SK-N-SH treated with all-trans-retinoic acid at 6 μM for 48 hours (cell line): ENCODE measurements around the gene RPP25L.

Source experiments
- ATAC-seq: fragments of 200-7000 bp; cut with Tn5 transposase; 3 replicates; pipeline ENCODE4 v1.9.1; 2020; ENCODE audit warnings: mild to moderate bottlenecking, moderate library complexity
- ARNTL ChIP-seq: fragments of 450-650 bp; formaldehyde crosslinking; IDR thresholded peaks from 2 replicates; pipeline ENCODE4 v1.5.0; 2020; ENCODE audit warnings: low read depth, mild to moderate bottlenecking, moderate library complexity, borderline replicate concordance
- BACH2 ChIP-seq: fragments of 250-450 bp; sonication (Bioruptor Pico); IDR thresholded peaks from 2 replicates; pipeline ENCODE4 v1.9.0; 2021; ENCODE audit warnings: mild to moderate bottlenecking, borderline replicate concordance
- CREB5 ChIP-seq: fragments of 250-450 bp; sonication (Bioruptor Pico); IDR thresholded peaks from 2 replicates; pipeline ENCODE4 v1.5.1; 2020; ENCODE audit warnings: low read depth, mild to moderate bottlenecking, moderate library complexity
- CSDC2 ChIP-seq: fragments of 250-450 bp; sonication (Bioruptor Pico); IDR thresholded peaks from 2 replicates; pipeline ENCODE4 v1.5.0; 2020; ENCODE audit warnings: mild to moderate bottlenecking, moderate library complexity
- GLIS3 ChIP-seq: fragments of 250-450 bp; sonication (Bioruptor Pico); IDR thresholded peaks from 2 replicates; pipeline ENCODE4 v1.5.0; 2020; ENCODE audit warnings: mild to moderate bottlenecking, moderate library complexity
- ISL1 ChIP-seq: fragments of 250-450 bp; sonication (Bioruptor Pico); IDR thresholded peaks from 2 replicates; pipeline ENCODE4 v2.1.2; 2022; ENCODE audit warnings: mild to moderate bottlenecking, moderate library complexity
- OSR1 ChIP-seq: fragments of 250-450 bp; sonication (Bioruptor Pico); IDR thresholded peaks from 2 replicates; pipeline ENCODE4 v1.8.0; 2022; ENCODE audit warnings: moderate library complexity, mild to moderate bottlenecking, inconsistent platforms
- PATZ1 ChIP-seq: fragments of 250-450 bp; sonication (Bioruptor Pico); IDR thresholded peaks from 2 replicates; pipeline ENCODE4 v1.8.0; 2020; ENCODE audit warnings: mild to moderate bottlenecking, moderate library complexity, borderline replicate concordance
- POU6F1 ChIP-seq: fragments of 250-450 bp; sonication (Bioruptor Pico); IDR thresholded peaks from 2 replicates; pipeline ENCODE4 v1.8.0; 2021; ENCODE audit warnings: low read depth, mild to moderate bottlenecking, moderate library complexity, borderline replicate concordance
- PPARA ChIP-seq: fragments of 250-450 bp; sonication (Bioruptor Pico); IDR thresholded peaks from 2 replicates; pipeline ENCODE4 v1.5.0; 2020; ENCODE audit warnings: mild to moderate bottlenecking, borderline replicate concordance
- RARB ChIP-seq: fragments of 250-450 bp; sonication (Bioruptor Pico); IDR thresholded peaks from 2 replicates; pipeline ENCODE4 v1.8.0; 2021; ENCODE audit warnings: mild to moderate bottlenecking, moderate library complexity
- SNAI2 ChIP-seq: fragments of 250-450 bp; sonication (Bioruptor Pico); IDR thresholded peaks from 2 replicates; pipeline ENCODE4 v1.5.0; 2020; ENCODE audit warnings: mild to moderate bottlenecking, moderate library complexity
- TCF4 ChIP-seq: fragments of 250-450 bp; sonication (Bioruptor Pico); IDR thresholded peaks from 2 replicates; pipeline ENCODE4 v1.8.0; 2021; ENCODE audit warnings: mild to moderate bottlenecking, moderate library complexity, borderline replicate concordance
- TSHZ2 ChIP-seq: fragments of 250-450 bp; sonication (Bioruptor Pico); IDR thresholded peaks from 2 replicates; pipeline ENCODE4 v1.5.0; 2020; ENCODE audit warnings: mild to moderate bottlenecking, moderate library complexity
- ZC3H10 ChIP-seq: fragments of 250-450 bp; sonication (Bioruptor Pico); IDR thresholded peaks from 2 replicates; pipeline ENCODE4 v1.5.1; 2021; ENCODE audit warnings: mild to moderate bottlenecking, moderate library complexity
- ZFP3 ChIP-seq: fragments of 250-450 bp; sonication (Bioruptor Pico); IDR thresholded peaks from 2 replicates; pipeline ENCODE4 v1.5.0; 2020; ENCODE audit warnings: mild to moderate bottlenecking, moderate library complexity
- ZFP30 ChIP-seq: fragments of 450-650 bp; formaldehyde crosslinking; IDR thresholded peaks from 2 replicates; pipeline ENCODE4 v1.5.0; 2022; ENCODE audit warnings: mild to moderate bottlenecking, moderate library complexity
- ZNF565 ChIP-seq: fragments of 450-650 bp; formaldehyde crosslinking; conservative IDR thresholded peaks from 2 replicates; pipeline ENCODE4 v1.5.0; 2020; ENCODE audit warnings: low read depth, mild to moderate bottlenecking, moderate library complexity
- ZNF70 ChIP-seq: fragments of 450-650 bp; formaldehyde crosslinking; IDR thresholded peaks from 2 replicates; pipeline ENCODE4 v1.5.0; 2020; ENCODE audit warnings: mild to moderate bottlenecking, moderate library complexity

Gene RPP25L

GRCh38 chr9:34620061-34620994 is 8.4 kb upstream of the RPP25L start, which contains the start of gene DCTN3:
Gene DCTN3, minus strand, starts transcription at chr9:34620495. Its CDS starts 31 bp downstream, at chr9:34620464.
- no peak for TF ChIP-seq POU6F1 (CRISPR knock-in tag)
- no peak for TF ChIP-seq ISL1 (CRISPR knock-in tag)
- TF ChIP-seq CREB5 (CRISPR knock-in tag), result no peak
- TF ChIP-seq GLIS3 (CRISPR knock-in tag), result no peak
- no peak for TF ChIP-seq PPARA (CRISPR knock-in tag)
- no peak for TF ChIP-seq ZFP30 (CRISPR knock-in tag)
- TF ChIP-seq PATZ1 (CRISPR knock-in tag), result no peak
- TF ChIP-seq TCF4 (CRISPR knock-in tag), result no peak
- TF ChIP-seq BACH2 (CRISPR knock-in tag), result no peak
- no peak for TF ChIP-seq OSR1 (CRISPR knock-in tag)
- no peak for TF ChIP-seq ZNF70 (CRISPR knock-in tag)
- TF ChIP-seq TSHZ2 (CRISPR knock-in tag), result no peak
- no peak for TF ChIP-seq ZC3H10 (CRISPR knock-in tag)
- no peak for TF ChIP-seq ARNTL
- TF ChIP-seq RARB (CRISPR knock-in tag), result no peak
- TF ChIP-seq SNAI2, result no peak
- no peak for TF ChIP-seq ZNF565 (CRISPR knock-in tag)
- peak; percentile 100 for ATAC-seq

- ATAC-seq, result no peak
- TF ChIP-seq ZFP3 (CRISPR knock-in tag), result no peak
- no peak for TF ChIP-seq CSDC2
- peak; percentile 59; the same call in 1 of the 2 replicates for TF ChIP-seq TSHZ2 (CRISPR knock-in tag)
- TF ChIP-seq TCF4 (CRISPR knock-in tag), result peak; percentile 72; the same call in 1 of the 2 replicates
Measured at GRCh38 chr9:34615132-34615531, 3.2 kb upstream of the RPP25L start.
